ENCODE data around the gene UNC13B. TPM values are rescaled to one million over a fixed set of nuclear protein-coding genes. Genes with fewer than 3 reads are reported as not detected.

UNC13B gene
- total and polyA plus RNA-seq, 9 of the 15 experiments (the other 6 are each of a cell fraction or from before 2014, with no cell fraction given), result 2.4 to 11.5 (median 8.6) TPM

DNA sequence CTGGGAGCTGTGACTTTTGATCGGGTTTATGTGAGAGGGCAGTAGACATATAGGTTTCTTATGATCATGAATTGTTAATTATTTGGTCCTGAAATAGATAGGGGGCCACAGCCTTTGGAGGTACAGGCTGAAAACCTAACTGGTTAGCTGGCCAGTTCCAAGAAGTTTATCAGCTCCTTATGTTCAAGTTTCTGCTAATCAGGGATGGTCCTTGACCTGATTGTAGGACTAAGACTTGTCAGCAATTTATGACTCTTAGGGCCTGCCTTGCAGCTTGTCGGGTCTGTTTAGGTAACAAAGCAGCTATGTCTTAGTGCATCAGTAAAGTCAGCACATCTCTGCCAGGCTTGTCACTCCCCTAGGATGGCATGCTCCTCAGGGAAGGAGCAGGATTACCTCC, 176.3 kb downstream of the UNC13B start (continued):
- TF ChIP-seq, protein P1, sequence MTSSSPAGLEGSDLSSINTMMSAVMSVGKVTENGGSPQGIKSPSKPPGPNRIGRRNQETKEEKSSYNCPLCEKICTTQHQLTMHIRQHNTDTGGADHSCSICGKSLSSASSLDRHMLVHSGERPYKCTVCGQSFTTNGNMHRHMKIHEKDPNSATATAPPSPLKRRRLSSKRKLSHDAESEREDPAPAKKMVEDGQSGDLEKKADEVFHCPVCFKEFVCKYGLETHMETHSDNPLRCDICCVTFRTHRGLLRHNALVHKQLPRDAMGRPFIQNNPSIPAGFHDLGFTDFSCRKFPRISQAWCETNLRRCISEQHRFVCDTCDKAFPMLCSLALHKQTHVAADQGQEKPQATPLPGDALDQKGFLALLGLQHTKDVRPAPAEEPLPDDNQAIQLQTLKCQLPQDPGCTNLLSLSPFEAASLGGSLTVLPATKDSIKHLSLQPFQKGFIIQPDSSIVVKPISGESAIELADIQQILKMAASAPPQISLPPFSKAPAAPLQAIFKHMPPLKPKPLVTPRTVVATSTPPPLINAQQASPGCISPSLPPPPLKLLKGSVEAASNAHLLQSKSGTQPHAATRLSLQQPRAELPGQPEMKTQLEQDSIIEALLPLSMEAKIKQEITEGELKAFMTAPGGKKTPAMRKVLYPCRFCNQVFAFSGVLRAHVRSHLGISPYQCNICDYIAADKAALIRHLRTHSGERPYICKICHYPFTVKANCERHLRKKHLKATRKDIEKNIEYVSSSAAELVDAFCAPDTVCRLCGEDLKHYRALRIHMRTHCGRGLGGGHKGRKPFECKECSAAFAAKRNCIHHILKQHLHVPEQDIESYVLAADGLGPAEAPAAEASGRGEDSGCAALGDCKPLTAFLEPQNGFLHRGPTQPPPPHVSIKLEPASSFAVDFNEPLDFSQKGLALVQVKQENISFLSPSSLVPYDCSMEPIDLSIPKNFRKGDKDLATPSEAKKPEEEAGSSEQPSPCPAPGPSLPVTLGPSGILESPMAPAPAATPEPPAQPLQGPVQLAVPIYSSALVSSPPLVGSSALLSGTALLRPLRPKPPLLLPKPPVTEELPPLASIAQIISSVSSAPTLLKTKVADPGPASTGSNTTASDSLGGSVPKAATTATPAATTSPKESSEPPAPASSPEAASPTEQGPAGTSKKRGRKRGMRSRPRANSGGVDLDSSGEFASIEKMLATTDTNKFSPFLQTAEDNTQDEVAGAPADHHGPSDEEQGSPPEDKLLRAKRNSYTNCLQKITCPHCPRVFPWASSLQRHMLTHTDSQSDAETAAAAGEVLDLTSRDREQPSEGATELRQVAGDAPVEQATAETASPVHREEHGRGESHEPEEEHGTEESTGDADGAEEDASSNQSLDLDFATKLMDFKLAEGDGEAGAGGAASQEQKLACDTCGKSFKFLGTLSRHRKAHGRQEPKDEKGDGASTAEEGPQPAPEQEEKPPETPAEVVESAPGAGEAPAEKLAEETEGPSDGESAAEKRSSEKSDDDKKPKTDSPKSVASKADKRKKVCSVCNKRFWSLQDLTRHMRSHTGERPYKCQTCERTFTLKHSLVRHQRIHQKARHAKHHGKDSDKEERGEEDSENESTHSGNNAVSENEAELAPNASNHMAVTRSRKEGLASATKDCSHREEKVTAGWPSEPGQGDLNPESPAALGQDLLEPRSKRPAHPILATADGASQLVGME (CRISPR knock-in tag; IDR thresholded peaks at IDR 0.05), result no peak
- TF ChIP-seq RCOR1 (IDR thresholded peaks at IDR 0.05; ENCODE audit: borderline replicate concordance in 1 of 2, low read depth in 2 of 2, low read length in 2 of 2) (peak in 1 of 2 experiments; percentile 46; a peak in 1 of 4 replicates), ZNF316 (IDR thresholded peaks at IDR 0.05) (peak; percentile 82), TAL1 (IDR thresholded peaks at IDR 0.05) (peak; percentile 46; the same call in 1 of the 2 replicates), C11orf30 (IDR thresholded peaks at IDR 0.05; ENCODE audit: low read depth) (peak; percentile 72), ARID1B (IDR thresholded peaks at IDR 0.05) (peak; percentile 57), MECOM (CRISPR knock-in tag; IDR thresholded peaks at IDR 0.05) (0 out of 2 replicates have a peak, but pooled peaks have one; percentile 52), NCOR1 (IDR thresholded peaks at IDR 0.05) (peak; percentile 42), MEIS2 (IDR thresholded peaks at IDR 0.05; ENCODE audit: partially characterized antibody) (peak; percentile 69)
- TF ChIP-seq, protein P2, sequence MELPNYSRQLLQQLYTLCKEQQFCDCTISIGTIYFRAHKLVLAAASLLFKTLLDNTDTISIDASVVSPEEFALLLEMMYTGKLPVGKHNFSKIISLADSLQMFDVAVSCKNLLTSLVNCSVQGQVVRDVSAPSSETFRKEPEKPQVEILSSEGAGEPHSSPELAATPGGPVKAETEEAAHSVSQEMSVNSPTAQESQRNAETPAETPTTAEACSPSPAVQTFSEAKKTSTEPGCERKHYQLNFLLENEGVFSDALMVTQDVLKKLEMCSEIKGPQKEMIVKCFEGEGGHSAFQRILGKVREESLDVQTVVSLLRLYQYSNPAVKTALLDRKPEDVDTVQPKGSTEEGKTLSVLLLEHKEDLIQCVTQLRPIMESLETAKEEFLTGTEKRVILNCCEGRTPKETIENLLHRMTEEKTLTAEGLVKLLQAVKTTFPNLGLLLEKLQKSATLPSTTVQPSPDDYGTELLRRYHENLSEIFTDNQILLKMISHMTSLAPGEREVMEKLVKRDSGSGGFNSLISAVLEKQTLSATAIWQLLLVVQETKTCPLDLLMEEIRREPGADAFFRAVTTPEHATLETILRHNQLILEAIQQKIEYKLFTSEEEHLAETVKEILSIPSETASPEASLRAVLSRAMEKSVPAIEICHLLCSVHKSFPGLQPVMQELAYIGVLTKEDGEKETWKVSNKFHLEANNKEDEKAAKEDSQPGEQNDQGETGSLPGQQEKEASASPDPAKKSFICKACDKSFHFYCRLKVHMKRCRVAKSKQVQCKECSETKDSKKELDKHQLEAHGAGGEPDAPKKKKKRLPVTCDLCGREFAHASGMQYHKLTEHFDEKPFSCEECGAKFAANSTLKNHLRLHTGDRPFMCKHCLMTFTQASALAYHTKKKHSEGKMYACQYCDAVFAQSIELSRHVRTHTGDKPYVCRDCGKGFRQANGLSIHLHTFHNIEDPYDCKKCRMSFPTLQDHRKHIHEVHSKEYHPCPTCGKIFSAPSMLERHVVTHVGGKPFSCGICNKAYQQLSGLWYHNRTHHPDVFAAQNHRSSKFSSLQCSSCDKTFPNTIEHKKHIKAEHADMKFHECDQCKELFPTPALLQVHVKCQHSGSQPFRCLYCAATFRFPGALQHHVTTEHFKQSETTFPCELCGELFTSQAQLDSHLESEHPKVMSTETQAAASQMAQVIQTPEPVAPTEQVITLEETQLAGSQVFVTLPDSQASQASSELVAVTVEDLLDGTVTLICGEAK (IDR thresholded peaks at IDR 0.05), result no peak
- TF ChIP-seq, protein P2 (CRISPR knock-in tag; IDR thresholded peaks at IDR 0.05), result no peak
